WTC11 (cell line): ENCODE results near the gene ARHGEF19.

ENCODE experiments used
- CBFB ChIP-seq: sonication (generic); formaldehyde crosslinking; IDR thresholded peaks from 2 replicates; pipeline ENCODE4 v1.8.1; 2022; ENCODE audit warnings: mild to moderate bottlenecking, low read depth, missing genetic modification reagents
- CTCF ChIP-seq: fragments of 200-600 bp; IDR thresholded peaks from 2 replicates; pipeline ENCODE4 v1.8.0; 2022; ENCODE audit warnings: antibody characterized with exemption
- FOXJ3 ChIP-seq: sonication (generic); formaldehyde crosslinking; IDR thresholded peaks from 2 replicates; pipeline ENCODE4 v1.9.0; 2021; ENCODE audit warnings: missing genetic modification reagents, mild to moderate bottlenecking, borderline replicate concordance
- NFE2L1 ChIP-seq: sonication (generic); formaldehyde crosslinking; IDR thresholded peaks from 2 replicates; pipeline ENCODE4 v1.8.1; 2023; ENCODE audit warnings: missing genetic modification reagents
- NR2C2 ChIP-seq: sonication (generic); formaldehyde crosslinking; IDR thresholded peaks from 2 replicates; pipeline ENCODE4 v1.8.0; 2022; ENCODE audit warnings: mild to moderate bottlenecking, missing genetic modification reagents
- ZNF121 ChIP-seq: sonication (generic); formaldehyde crosslinking; IDR thresholded peaks from 2 replicates; pipeline ENCODE4 v1.8.0; 2023; ENCODE audit warnings: missing genetic modification reagents
- ZNF671 ChIP-seq: fragments of 250-450 bp; sonication (Bioruptor Pico); IDR thresholded peaks from 2 replicates; pipeline ENCODE4 v1.8.0; 2021; ENCODE audit warnings: mild to moderate bottlenecking
- TF ChIP-seq, protein P1 (sequence below): sonication (generic); formaldehyde crosslinking; conservative IDR thresholded peaks from 2 replicates; pipeline ENCODE4 v1.8.1; 2022; ENCODE audit warnings: mild to moderate bottlenecking, missing genetic modification reagents

GRCh38 chr1:16178596-16179497, 33.6 kb downstream of the ARHGEF19 start:
- TF ChIP-seq NFE2L1 (CRISPR knock-in tag): no peak
- TF ChIP-seq FOXJ3 (CRISPR knock-in tag): no peak
- TF ChIP-seq, protein P1, sequence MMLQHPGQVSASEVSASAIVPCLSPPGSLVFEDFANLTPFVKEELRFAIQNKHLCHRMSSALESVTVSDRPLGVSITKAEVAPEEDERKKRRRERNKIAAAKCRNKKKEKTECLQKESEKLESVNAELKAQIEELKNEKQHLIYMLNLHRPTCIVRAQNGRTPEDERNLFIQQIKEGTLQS (CRISPR knock-in tag): no peak
- no peak for TF ChIP-seq CTCF
- no peak for TF ChIP-seq CBFB
- TF ChIP-seq ZNF121 (CRISPR knock-in tag): no peak
- no peak for TF ChIP-seq NR2C2 (CRISPR knock-in tag)
- no peak for TF ChIP-seq ZNF671 (CRISPR knock-in tag)
